Measurements from ENCODE around the gene ITPR3.
"Not testable (repeated sequence)": the region's sequence is repeated elsewhere in the genome, so short reads cannot be mapped to it uniquely, and the experiment has no call there.

Gene ITPR3

DNA sequence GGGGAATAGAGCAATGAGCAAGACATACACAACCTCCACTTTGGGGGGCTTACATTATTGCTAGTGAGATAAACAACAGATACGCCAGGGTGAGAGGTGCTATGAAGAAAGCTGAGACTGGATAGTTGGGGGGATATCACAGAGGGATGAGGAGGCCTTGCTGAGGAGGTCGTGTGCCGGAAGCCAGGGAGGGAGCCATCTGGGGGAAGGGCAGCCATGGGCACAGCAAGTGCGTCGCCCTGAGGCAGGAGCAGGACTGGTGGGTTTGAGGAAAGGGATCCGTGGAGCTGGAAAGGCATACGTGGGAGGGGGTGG lies 28.9 kb upstream of the ITPR3 start:
- H3K4me3 ChIP-seq (replicated peaks; ENCODE audit: low read depth, low read length) = no peak overlapping the region
- no peak for DNase-seq (ENCODE audit: extremely low read depth, insufficient read length)
- no peaks in the 10 kb centered on the region for H3K27me3 ChIP-seq (replicated peaks; ENCODE audit: control insufficient read depth, insufficient read depth, low read length)
- TF ChIP-seq, protein P1, sequence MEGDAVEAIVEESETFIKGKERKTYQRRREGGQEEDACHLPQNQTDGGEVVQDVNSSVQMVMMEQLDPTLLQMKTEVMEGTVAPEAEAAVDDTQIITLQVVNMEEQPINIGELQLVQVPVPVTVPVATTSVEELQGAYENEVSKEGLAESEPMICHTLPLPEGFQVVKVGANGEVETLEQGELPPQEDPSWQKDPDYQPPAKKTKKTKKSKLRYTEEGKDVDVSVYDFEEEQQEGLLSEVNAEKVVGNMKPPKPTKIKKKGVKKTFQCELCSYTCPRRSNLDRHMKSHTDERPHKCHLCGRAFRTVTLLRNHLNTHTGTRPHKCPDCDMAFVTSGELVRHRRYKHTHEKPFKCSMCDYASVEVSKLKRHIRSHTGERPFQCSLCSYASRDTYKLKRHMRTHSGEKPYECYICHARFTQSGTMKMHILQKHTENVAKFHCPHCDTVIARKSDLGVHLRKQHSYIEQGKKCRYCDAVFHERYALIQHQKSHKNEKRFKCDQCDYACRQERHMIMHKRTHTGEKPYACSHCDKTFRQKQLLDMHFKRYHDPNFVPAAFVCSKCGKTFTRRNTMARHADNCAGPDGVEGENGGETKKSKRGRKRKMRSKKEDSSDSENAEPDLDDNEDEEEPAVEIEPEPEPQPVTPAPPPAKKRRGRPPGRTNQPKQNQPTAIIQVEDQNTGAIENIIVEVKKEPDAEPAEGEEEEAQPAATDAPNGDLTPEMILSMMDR (IDR thresholded peaks at IDR 0.05; ENCODE audit: insufficient read depth, low read length, poor library complexity, severe bottlenecking) = no peak
- H3K36me3 ChIP-seq (ENCODE audit: control insufficient read depth, insufficient read depth, low read length) = no peaks in the 10 kb centered on the region

DNA sequence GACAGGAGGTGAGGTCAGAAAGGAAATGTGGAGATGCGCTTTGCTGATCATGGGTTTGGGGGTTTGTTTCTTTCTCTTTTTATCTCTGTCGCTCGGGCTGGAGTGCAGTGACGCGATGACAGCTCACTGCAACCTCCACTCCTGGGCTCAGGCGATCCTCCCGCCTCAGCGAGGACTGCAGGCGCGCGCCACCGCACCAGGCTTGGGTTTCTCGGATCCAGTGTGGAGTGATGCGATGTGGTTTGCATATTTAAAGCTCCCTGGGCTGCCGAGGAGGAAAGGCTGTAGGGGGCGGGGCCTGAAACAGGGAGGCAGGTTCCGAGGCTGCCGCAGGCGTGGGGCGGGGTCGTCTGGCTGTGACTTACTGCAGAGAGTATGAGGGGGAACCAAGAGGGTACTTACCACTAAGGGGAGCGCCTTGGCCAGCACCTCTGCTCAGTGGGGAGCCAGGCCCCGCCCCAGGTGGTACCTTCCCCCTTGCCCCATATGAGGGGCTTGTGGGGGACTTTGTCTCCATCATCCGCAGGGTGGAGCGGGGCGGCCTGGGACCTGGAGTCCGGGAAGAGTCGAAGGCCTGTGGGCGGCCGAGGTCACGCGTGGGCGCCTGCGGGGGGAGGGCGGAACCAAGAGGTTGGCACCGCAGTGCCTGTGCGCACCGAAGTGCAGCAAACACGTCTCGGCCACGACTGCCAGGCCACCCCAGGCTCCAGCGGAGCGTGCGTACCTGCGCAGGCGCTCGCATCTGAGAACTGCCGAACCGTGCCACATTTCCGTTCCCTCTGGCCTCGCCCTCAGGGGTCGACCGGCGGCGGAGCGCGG lies 28.3 kb upstream of the ITPR3 start:
- peak overlapping the region; percentile 47 for H3K4me3 ChIP-seq (replicated peaks; ENCODE audit: low read depth, low read length)
- TF ChIP-seq, protein P1 (IDR thresholded peaks at IDR 0.05; ENCODE audit: insufficient read depth, low read length, poor library complexity, severe bottlenecking) = peak; percentile 2
- no peaks in the 10 kb centered on the region for H3K36me3 ChIP-seq (ENCODE audit: control insufficient read depth, insufficient read depth, low read length)
- peak; percentile 91 for DNase-seq (ENCODE audit: extremely low read depth, insufficient read length)
- H3K27me3 ChIP-seq (replicated peaks; ENCODE audit: control insufficient read depth, insufficient read depth, low read length) = no peaks in the 10 kb centered on the region

DNA sequence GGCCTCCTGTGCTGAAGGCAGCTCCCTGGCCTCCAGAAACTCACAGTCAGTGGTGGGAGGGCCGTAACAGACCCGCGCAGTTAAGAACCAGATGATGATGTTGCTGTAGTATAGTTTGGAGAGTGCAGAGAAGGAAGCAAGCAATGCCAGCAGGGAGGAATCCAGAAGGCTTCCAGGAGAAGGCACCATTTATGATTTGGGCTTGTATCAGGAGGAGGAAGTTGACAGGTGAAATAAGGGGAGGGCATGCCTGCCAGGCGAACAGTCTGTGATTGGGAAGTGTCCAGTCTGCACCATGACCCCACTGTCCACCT lies 27.8 kb upstream of the ITPR3 start:
- Histone ChIP-seq H3K36me3 (ENCODE audit: control insufficient read depth, insufficient read depth, low read length) (no peaks in the 10 kb centered on the region), H3K4me3 (replicated peaks; ENCODE audit: low read depth, low read length) (peak overlapping the region; percentile 47), H3K27me3 (replicated peaks; ENCODE audit: control insufficient read depth, insufficient read depth, low read length) (no peaks in the 10 kb centered on the region)
- TF ChIP-seq, protein P1 (IDR thresholded peaks at IDR 0.05; ENCODE audit: insufficient read depth, low read length, poor library complexity, severe bottlenecking) = no peak
- DNase-seq (ENCODE audit: extremely low read depth, insufficient read length) = no peak

DNA sequence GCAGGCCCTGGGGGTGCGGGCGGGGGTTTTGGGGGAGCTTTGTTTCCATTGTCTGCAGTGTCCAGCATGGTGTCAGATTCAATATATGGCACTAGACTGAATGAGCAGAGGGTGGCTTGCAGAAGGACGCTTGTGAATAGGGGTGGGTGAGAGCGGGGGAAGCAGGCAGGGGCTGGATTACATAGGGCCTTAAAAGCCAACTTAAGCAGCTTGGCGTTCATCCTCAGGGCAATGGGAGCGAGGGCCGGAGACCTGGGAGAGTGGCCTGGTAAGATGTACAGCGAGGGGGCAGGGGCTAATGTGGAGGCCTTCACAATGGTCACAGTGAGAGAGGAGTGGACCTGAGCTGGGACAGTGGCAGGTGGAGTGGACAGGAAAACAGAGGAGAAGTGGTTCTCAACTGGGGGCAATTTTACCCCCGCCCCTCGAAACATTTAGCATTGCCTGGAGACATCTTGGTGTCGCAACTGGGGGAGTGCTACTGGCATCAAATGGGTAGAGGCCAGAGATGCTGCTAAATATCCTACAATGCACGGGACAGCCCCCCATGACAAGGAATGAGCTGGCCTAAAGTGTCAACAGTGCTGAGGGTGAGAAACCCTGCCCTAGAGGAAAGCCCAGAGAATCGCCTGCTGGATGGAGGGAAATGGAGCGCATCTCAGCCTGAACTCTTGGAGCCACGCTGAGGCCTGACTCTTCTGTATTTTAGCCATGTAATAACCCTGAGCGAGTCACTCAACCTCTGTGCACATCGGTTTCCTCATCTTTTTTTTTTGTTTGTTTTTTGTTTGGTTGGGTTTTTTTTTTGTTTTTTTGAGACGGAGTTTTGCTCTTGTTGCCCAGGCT lies 25.9 kb upstream of the ITPR3 start:
- DNase-seq (ENCODE audit: extremely low read depth, insufficient read length) = no peak

DNA sequence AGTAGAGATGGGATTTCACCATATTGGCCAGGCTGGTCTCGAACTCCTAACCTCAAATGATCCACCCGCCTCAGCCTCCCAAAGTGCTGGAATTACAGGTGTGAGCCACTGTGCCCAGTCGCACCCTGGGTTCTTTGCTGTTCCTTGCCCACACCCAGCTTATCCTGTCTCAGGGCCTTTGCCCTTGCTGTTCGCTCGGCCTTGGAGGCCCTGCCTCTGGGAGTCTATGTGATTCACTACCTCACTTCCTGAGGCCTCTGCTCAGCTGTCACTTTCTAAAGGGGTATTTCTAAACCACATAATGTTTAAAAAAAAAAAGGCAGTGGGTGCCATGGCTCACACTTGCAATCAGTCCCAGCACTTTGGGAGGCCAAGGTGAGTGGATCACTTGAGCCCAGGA lies 24.2 kb upstream of the ITPR3 start:
- DNase-seq (ENCODE audit: extremely low read depth, insufficient read length); H3K36me3 ChIP-seq (ENCODE audit: control insufficient read depth, insufficient read depth, low read length); H3K4me3 ChIP-seq (replicated peaks; ENCODE audit: low read depth, low read length); H3K27me3 ChIP-seq (replicated peaks; ENCODE audit: control insufficient read depth, insufficient read depth, low read length): not testable (repeated sequence)

More for the DNA sequence above, 25.9 kb upstream of the ITPR3 start:
- no peak overlapping the region for H3K4me3 ChIP-seq (replicated peaks; ENCODE audit: low read depth, low read length)
- H3K27me3 ChIP-seq (replicated peaks; ENCODE audit: control insufficient read depth, insufficient read depth, low read length) = no peaks in the 10 kb centered on the region
- H3K36me3 ChIP-seq (ENCODE audit: control insufficient read depth, insufficient read depth, low read length) = no peaks in the 10 kb centered on the region
- TF ChIP-seq, protein P1 (IDR thresholded peaks at IDR 0.05; ENCODE audit: insufficient read depth, low read length, poor library complexity, severe bottlenecking) = no peak

DNA sequence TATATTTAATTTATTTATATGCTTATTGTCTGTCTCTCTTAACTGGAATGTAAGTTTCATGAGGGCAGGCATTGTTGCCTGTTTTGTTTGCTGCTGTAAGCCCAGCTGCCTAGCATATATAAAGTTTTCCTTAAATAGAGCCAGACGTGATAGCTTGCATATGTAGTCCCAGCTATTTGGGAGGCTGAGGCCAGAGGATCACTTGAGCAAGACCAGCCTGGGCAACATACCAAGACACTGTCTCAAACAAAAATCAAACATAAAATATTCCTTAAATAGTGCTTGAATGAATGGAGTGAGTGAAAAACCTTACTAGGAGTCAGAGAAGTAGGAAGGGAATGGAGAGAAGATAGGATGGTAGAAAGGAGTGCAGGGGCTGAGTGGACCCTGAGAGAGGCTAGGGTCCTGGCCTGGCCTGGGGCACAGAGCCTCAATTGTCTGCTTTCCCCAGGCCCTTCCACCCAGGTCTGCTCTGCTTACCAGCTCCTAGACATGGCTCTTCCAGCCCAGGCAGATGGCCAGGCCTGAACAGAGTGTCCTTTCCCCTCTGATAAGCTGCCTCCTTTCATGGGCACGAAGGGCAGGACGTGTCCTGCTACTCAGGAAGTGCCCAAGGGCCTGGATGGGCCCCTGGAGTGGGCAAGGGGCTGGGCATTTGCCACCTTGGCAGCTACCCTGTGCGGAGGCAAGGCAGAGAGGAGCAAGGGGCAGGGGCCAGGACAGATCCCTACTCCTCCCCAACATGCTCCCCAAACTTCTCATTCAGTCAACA lies 23.4 kb upstream of the ITPR3 start:
- Histone ChIP-seq H3K4me3 (replicated peaks; ENCODE audit: low read depth, low read length) (no peak overlapping the region), H3K36me3 (ENCODE audit: control insufficient read depth, insufficient read depth, low read length) (no peaks in the 10 kb centered on the region), H3K27me3 (replicated peaks; ENCODE audit: control insufficient read depth, insufficient read depth, low read length) (no peaks in the 10 kb centered on the region)
- TF ChIP-seq, protein P1 (IDR thresholded peaks at IDR 0.05; ENCODE audit: insufficient read depth, low read length, poor library complexity, severe bottlenecking) = no peak
- DNase-seq (ENCODE audit: extremely low read depth, insufficient read length) = no peak

Measured in GM06990 (cell line).